Ishikawa (cell line): ENCODE measurements around the gene NEIL1.

Source experiments
- CEBPB ChIP-seq: IDR thresholded peaks from 2 replicates; pipeline ENCODE4 v1.6.1; 2012
- CREB1 ChIP-seq: IDR thresholded peaks from 2 replicates; pipeline ENCODE4 v1.6.1; 2012; ENCODE audit warnings: low read depth
- EGR1 ChIP-seq: IDR thresholded peaks from 2 replicates; pipeline ENCODE4 v1.6.1; 2012
- EP300 ChIP-seq: IDR thresholded peaks from 2 replicates; pipeline ENCODE4 v1.6.1; 2012; ENCODE audit warnings: borderline replicate concordance
- FOXM1 ChIP-seq: IDR thresholded peaks from 2 replicates; pipeline ENCODE4 v1.6.1; 2012; ENCODE audit warnings: low read depth, borderline replicate concordance
- MAX ChIP-seq: IDR thresholded peaks from 2 replicates; pipeline ENCODE4 v1.6.1; 2012
- NFIC ChIP-seq: IDR thresholded peaks from 2 replicates; pipeline ENCODE4 v1.6.1; 2012
- RAD21 ChIP-seq: IDR thresholded peaks from 2 replicates; pipeline ENCODE4 v1.6.1; 2012; ENCODE audit warnings: low read depth
- REST ChIP-seq: IDR thresholded peaks from 2 replicates; pipeline ENCODE4 v1.6.1; 2012; ENCODE audit warnings: low read depth, mild to moderate bottlenecking
- TAF1 ChIP-seq: IDR thresholded peaks from 2 replicates; pipeline ENCODE4 v1.6.1; 2012; ENCODE audit warnings: low read depth, mild to moderate bottlenecking
- TCF12 ChIP-seq: IDR thresholded peaks from 2 replicates; pipeline ENCODE4 v1.6.1; 2012; ENCODE audit warnings: low read depth
- TEAD4 ChIP-seq: IDR thresholded peaks from 2 replicates; pipeline ENCODE4 v1.6.1; 2012
- USF1 ChIP-seq: IDR thresholded peaks from 2 replicates; pipeline ENCODE4 v1.6.1; 2012
- YY1 ChIP-seq: IDR thresholded peaks from 2 replicates; pipeline ENCODE4 v1.6.1; 2012; ENCODE audit warnings: low read depth
- ZBTB7A ChIP-seq: IDR thresholded peaks from 2 replicates; pipeline ENCODE4 v1.6.1; 2012; ENCODE audit warnings: low read depth

The NEIL1 gene

GRCh38 chr15:75335705-75336355 lies 11.0 kb upstream of the NEIL1 start, which contains the start of gene COMMD4:
Gene COMMD4 (plus strand): TSS chr15:75336063. CDS start chr15:75336090, 27 bp downstream.
- TF ChIP-seq TAF1: peak; percentile 77
- peak; percentile 83 for TF ChIP-seq MAX
- no peak for TF ChIP-seq CEBPB
- TF ChIP-seq ZBTB7A: no peak
- no peak for TF ChIP-seq EGR1
- no peak for TF ChIP-seq FOXM1
- peak; percentile 48 for TF ChIP-seq TCF12
- no peak for TF ChIP-seq REST
- no peak; the same call in 1 of the 2 replicates for TF ChIP-seq TEAD4
- TF ChIP-seq CREB1: no peak
- TF ChIP-seq USF1: peak; percentile 99

GRCh38 chr15:75338661-75339240 lies 8.1 kb upstream of the NEIL1 start:
- TF ChIP-seq USF1 (no peak), NFIC (no peak), CREB1 (no peak), EGR1 (no peak), REST (no peak), MAX (no peak), EP300 (no peak), FOXM1 (no peak), ZBTB7A (no peak), TCF12 (no peak), TAF1 (no peak), RAD21 (no peak), TEAD4 (no peak), YY1 (no peak)

GRCh38 chr15:75339531-75340240 lies 7.2 kb upstream of the NEIL1 start:
- TF ChIP-seq CEBPB (no peak), ZBTB7A (no peak), TAF1 (no peak), CREB1 (no peak), USF1 (no peak), YY1 (no peak), TCF12 (no peak), FOXM1 (no peak), EP300 (no peak), TEAD4 (no peak), MAX (no peak), RAD21 (no peak), REST (no peak), EGR1 (no peak), NFIC (no peak)
